Thyroid gland (tissue), 4 donors: Measurements from ENCODE around the gene E2F4. TPM values are rescaled to one million over a fixed set of nuclear protein-coding genes. Genes with fewer than 3 reads are reported as not detected.
A peak's percentile ranks its signal among the peaks of the same experiment; 100 is the strongest.

Experiments
- DNase-seq, 2 donors: peaks; one replicate each; pipeline ENCODE4 v3.0.0-alpha.2; 2019
- H3K27ac ChIP-seq, 3 donors: fragments of 200-600 bp; sonication (generic); 1 replicate in 2 of 3; 2 replicates in 1 of 3; pipeline ENCODE4 v1.5.1; 2016 to 2019; ENCODE audit warnings: mild to moderate bottlenecking in 1 of 3, moderate library complexity in 1 of 3
- H3K27me3 ChIP-seq: fragments of 200-600 bp; sonication (generic); one replicate; pipeline ENCODE4 v1.5.1; 2019
- H3K36me3 ChIP-seq, 2 donors: fragments of 200-600 bp; sonication (generic); one replicate each; pipeline ENCODE4 v1.5.1; 2016 to 2019
- H3K4me1 ChIP-seq, 2 donors: fragments of 200-600 bp; sonication (generic); one replicate each; pipeline ENCODE4 v1.5.1; 2017 to 2019
- H3K4me3 ChIP-seq, 3 donors: fragments of 200-600 bp; sonication (generic); replicated peaks in 1 of 3; 1 replicate in 2 of 3; 2 replicates in 1 of 3; pipeline ENCODE4 v1.5.1; 2016; ENCODE audit warnings: mild to moderate bottlenecking in 1 of 3
- H3K9me3 ChIP-seq: fragments of 200-600 bp; sonication (generic); one replicate; pipeline ENCODE4 v1.5.1; 2017
- POLR2A ChIP-seq, 2 donors: fragments of 450-650 bp; IDR thresholded peaks; one replicate each; pipeline ENCODE4 v1.6.1; 2017; ENCODE audit warnings: antibody characterized with exemption in 2 of 2, mild to moderate bottlenecking in 2 of 2, moderate library complexity in 1 of 2
- WGBS, 2 donors: methylation state at CpG; one replicate each; pipeline ENCODE4 v1.1.5; 2017; 5-methylcytosine and 5-hydroxymethylcytosine counted together
- intact Hi-C: fragments of 100-400 bp; cut with DNase I; formaldehyde crosslinking; loops from one replicate; pipeline ENCODE4 v1.15.1; 2023
- total RNA-seq, 4 donors: library from RNA; depleted of rRNA; stranded (reverse); fragments of >200 nt; gene quantifications; one replicate each; pipeline ENCODE4 v1.2.3, GENCODE V29; 2016
- TF ChIP-seq, protein P1 (sequence below), 6 experiments: fragments of 200-600 bp in 3 of 6; fragments of 450-650 bp in 3 of 6; sonication (generic) in 3 of 6; IDR thresholded peaks; one replicate each; pipeline ENCODE4 v1.5.1; 2016 to 2019; ENCODE audit warnings: antibody characterized with exemption in 6 of 6, mild to moderate bottlenecking in 2 of 6, inconsistent platforms in 1 of 6, moderate library complexity in 1 of 6

E2F4 gene, protein sequence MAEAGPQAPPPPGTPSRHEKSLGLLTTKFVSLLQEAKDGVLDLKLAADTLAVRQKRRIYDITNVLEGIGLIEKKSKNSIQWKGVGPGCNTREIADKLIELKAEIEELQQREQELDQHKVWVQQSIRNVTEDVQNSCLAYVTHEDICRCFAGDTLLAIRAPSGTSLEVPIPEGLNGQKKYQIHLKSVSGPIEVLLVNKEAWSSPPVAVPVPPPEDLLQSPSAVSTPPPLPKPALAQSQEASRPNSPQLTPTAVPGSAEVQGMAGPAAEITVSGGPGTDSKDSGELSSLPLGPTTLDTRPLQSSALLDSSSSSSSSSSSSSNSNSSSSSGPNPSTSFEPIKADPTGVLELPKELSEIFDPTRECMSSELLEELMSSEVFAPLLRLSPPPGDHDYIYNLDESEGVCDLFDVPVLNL
- 100 to 1,000 TPM in 1 of 4 donors, 10 to 100 TPM in 3; 77.6 to 117 (median 89.1) TPM for total RNA-seq

DNA sequence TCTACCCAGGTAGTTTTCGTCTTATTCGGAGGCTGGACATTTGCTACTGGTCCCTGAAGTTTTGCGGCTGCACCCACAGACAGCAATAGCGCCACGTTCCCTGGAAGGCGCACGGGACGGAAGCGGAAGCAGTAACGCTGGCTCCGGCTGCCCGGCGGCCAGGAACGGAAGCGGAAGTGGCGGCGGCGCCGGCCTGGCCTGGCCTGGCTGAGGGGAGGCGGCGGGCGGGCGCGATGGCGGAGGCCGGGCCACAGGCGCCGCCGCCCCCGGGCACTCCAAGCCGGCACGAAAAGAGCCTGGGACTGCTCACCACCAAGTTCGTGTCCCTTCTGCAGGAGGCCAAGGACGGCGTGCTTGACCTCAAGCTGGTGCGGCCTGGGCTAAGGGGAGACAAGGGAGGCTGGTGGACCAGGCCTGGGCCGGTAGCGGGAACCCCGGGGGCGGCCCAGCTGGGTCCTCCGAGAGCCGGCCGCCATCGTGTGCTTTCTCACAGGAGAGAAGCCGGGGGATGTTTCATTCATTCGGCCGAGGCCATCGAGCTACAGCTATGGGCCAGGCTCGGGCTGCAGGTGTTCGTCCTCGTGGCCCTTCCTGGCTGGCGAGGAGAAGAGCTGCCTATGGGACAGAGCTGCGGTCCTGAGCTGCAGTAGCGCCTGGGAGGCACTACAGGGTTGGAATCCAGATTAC lies at the start of gene E2F4:
Gene E2F4 (plus strand): TSS at position 161 of the 687 bp plus-strand sequence. CDS start 73 bp downstream, at position 234.
- Histone ChIP-seq H3K36me3 (peaks cover 25 to 31% of the 10 kb centered on the region in 2 donors), H3K27me3 (no peaks in the 10 kb centered on the region), H3K4me1 (peaks cover 12 to 21% of the 10 kb centered on the region in 2 donors), H3K27ac (peak within 1 kb of the TSS; percentile 38 to 61 (median 54)), H3K9me3 (no peaks in the 10 kb centered on the region), H3K4me3 (peak within 1 kb of the TSS; percentile 7 to 98 (median 94))
- intact Hi-C loops: no loop called here
- TF ChIP-seq, protein P1, sequence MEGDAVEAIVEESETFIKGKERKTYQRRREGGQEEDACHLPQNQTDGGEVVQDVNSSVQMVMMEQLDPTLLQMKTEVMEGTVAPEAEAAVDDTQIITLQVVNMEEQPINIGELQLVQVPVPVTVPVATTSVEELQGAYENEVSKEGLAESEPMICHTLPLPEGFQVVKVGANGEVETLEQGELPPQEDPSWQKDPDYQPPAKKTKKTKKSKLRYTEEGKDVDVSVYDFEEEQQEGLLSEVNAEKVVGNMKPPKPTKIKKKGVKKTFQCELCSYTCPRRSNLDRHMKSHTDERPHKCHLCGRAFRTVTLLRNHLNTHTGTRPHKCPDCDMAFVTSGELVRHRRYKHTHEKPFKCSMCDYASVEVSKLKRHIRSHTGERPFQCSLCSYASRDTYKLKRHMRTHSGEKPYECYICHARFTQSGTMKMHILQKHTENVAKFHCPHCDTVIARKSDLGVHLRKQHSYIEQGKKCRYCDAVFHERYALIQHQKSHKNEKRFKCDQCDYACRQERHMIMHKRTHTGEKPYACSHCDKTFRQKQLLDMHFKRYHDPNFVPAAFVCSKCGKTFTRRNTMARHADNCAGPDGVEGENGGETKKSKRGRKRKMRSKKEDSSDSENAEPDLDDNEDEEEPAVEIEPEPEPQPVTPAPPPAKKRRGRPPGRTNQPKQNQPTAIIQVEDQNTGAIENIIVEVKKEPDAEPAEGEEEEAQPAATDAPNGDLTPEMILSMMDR (IDR thresholded peaks at IDR 0.05): peak in 2 of 6 experiments; percentile 6 to 16
- peak in 1 of 2 donors; percentile 75 for TF ChIP-seq POLR2A (IDR thresholded peaks at IDR 0.05)
- 0 to 1% methylated on average over 14 to 28 of the region's 54 CpGs for WGBS, 2 donors
- peak; percentile 90 to 93 for DNase-seq

DNA sequence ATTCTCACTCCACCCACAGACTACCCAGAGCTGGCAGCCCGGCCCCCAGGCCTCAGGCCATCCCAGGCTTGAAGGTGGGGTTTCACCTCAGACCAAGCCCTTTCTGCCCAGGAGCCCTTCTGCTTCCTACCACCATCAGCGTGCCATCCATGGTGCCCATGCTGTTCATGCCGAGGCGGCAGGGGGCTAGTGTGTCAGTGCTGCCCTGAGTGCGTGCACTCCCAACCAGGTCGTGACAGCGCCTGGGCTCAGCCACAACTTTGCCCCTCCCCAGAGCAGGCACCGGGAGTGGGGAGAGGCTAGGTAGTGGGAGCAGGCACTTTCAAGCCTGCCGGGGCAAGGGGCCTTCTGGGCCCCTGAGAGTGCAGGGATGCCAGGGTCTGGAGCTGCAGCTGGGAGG lies 49.6 kb upstream of the E2F4 start:
- H3K4me1 ChIP-seq: peaks cover 2 to 7% of the 10 kb centered on the region in 2 donors
- 94 to 95% methylated on average over 4 to 7 of the region's 9 CpGs for WGBS, 2 donors
- peaks cover 51 to 54% of the 10 kb centered on the region in 2 donors for H3K36me3 ChIP-seq

DNA sequence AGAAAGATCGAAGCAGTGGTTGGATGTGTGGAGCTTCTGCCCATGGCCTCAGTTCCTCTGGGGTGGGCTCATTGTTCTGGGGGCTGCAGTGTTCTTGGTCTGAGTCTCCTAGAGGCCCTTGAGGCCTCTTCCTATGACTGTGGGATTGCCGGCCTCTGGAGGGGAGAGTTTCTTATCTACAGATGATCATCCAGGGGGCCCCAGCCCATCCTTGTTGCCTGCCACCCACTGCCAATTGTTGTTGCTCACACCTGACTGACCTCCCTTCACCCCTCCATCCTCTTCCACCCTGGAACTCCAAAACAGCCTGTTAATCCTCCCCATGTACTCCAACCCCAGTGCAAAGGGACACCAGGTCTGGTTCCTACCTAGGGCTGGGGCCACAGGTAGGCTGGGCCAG lies 47.0 kb upstream of the E2F4 start:
- Histone ChIP-seq H3K4me1 (peaks cover 7 to 16% of the 10 kb centered on the region in 2 donors), H3K27ac (no peak overlapping the region), H3K27me3 (no peaks in the 10 kb centered on the region), H3K36me3 (peaks cover 47 to 51% of the 10 kb centered on the region in 2 donors), H3K4me3 (no peak overlapping the region), H3K9me3 (no peaks in the 10 kb centered on the region)
- TF ChIP-seq, protein P1 (IDR thresholded peaks at IDR 0.05): no peak
- no peak for TF ChIP-seq POLR2A (IDR thresholded peaks at IDR 0.05)
- no peak for DNase-seq
- WGBS, 2 donors: 96 to 100% methylated on average over 2 of the region's 2 CpGs
- intact Hi-C loops: no loop called here

More for the DNA sequence above, 49.6 kb upstream of the E2F4 start:
- TF ChIP-seq POLR2A (IDR thresholded peaks at IDR 0.05): no peak
- TF ChIP-seq, protein P1 (IDR thresholded peaks at IDR 0.05): no peak
- intact Hi-C loops: no loop called here
- no peak overlapping the region for H3K27ac ChIP-seq
- H3K9me3 ChIP-seq: no peaks in the 10 kb centered on the region
- no peak overlapping the region for H3K4me3 ChIP-seq
- no peak for DNase-seq
- no peaks in the 10 kb centered on the region for H3K27me3 ChIP-seq

DNA sequence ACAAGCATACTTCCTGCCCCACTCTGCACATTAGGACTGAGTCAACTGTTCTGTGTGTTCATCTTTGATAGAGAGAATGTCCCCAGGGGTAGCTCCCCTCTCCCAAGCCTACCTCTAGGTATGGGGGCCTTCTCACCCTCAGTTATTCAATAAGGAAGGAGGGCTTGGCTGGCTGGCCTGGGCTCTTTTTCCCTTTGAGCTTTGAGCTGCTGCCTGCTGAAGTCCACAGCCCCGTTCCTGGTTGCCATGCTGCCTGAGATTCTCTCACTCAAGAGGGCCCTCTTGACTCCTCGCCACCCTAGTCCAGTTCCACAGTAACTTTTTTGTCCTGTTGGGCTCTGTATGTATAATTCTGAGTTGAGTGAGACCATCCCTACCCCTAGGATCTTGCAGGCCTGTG lies 46.2 kb upstream of the E2F4 start:
- peaks cover 7 to 21% of the 10 kb centered on the region in 2 donors for H3K4me1 ChIP-seq
- no peak for DNase-seq
- intact Hi-C loops: no loop called here
- no peak overlapping the region for H3K27ac ChIP-seq
- TF ChIP-seq POLR2A (IDR thresholded peaks at IDR 0.05): no peak
- TF ChIP-seq, protein P1 (IDR thresholded peaks at IDR 0.05): no peak
- 72 to 80% methylated on average over 2 of the region's 2 CpGs for WGBS, 2 donors
- H3K36me3 ChIP-seq: peaks cover 42 to 44% of the 10 kb centered on the region in 2 donors
- no peaks in the 10 kb centered on the region for H3K27me3 ChIP-seq
- no peak overlapping the region for H3K4me3 ChIP-seq
- H3K9me3 ChIP-seq: no peaks in the 10 kb centered on the region
